Stomach (tissue), 4 donors: ENCODE data around the gene PIK3C2B.

Source experiments
- EP300 ChIP-seq: sonication (generic); formaldehyde crosslinking; IDR thresholded peaks from one replicate; pipeline ENCODE4 v1.6.1; 2017; ENCODE audit warnings: antibody characterized with exemption
- POLR2A ChIP-seq, 4 donors: fragments of 450-650 bp; IDR thresholded peaks; one replicate each; pipeline ENCODE4 v1.6.1; 2016; ENCODE audit warnings: antibody characterized with exemption in 4 of 4, control low read depth in 2 of 4, mild to moderate bottlenecking in 1 of 4, moderate library complexity in 1 of 4
- POLR2AphosphoS5 ChIP-seq, 3 donors: sonication (generic); formaldehyde crosslinking; IDR thresholded peaks; one replicate each; pipeline ENCODE4 v1.6.1; 2016; ENCODE audit warnings: antibody characterized with exemption in 3 of 3
- TF ChIP-seq, protein P1 (sequence below), 7 experiments: fragments of 450-650 bp in 4 of 7; fragments of 200-600 bp in 3 of 7; sonication (generic) in 3 of 7; IDR thresholded peaks; one replicate each; pipeline ENCODE4 v1.5.1; 2016 to 2019; ENCODE audit warnings: antibody characterized with exemption in 7 of 7, control low read depth in 2 of 7, mild to moderate bottlenecking in 1 of 7

DNA sequence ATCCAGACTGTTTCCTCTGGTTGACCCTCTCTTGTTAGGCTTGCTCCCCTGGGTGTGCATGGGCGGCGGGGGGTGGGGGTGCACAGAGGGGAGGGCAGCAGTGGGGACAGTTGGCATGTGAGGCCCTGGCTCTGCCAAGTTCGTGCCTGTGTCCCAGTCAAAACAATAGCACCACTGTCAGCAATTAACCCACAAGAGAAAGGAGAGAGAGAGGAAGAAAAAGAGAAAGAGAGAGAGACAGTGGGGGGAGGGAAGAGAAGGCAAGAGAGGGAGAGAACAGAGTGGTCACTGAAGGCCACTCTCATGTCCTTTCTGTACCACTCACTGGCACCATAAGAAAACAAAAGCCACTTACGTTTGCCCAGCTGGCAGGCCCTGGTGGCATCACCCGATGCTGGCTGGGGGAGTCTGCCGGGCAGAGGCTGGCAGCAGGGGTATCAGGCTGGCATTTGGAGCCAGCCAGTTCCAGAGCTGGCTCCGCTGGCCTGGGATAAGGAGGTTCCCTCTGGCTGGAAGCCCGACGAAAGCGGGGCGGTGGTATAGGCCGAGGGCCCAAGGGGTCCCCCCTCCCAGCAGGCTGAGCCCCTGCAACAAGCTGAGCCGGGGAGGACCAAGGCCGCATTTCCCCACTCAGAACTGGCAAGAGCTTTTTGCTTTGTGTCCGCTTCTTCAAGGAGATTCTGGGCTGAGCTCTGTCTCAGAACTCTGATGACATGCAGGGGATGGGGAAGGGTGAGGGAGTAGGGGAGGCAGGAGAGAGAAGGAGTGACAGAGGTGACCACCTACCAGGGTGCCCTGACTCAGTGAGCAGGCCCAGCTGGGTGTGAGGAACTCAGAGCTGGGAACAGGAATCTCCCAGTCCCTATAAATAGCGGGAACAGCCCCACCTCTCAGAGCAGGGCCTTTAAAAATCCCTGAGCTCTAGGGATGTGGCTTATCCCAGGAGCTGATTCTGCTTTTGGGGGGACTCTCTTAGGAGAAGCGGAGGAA, 27.9 kb downstream of the PIK3C2B start:
- TF ChIP-seq POLR2A (IDR thresholded peaks at IDR 0.05) (no peak), POLR2AphosphoS5 (IDR thresholded peaks at IDR 0.05) (no peak), EP300 (no peak)
- TF ChIP-seq, protein P1, sequence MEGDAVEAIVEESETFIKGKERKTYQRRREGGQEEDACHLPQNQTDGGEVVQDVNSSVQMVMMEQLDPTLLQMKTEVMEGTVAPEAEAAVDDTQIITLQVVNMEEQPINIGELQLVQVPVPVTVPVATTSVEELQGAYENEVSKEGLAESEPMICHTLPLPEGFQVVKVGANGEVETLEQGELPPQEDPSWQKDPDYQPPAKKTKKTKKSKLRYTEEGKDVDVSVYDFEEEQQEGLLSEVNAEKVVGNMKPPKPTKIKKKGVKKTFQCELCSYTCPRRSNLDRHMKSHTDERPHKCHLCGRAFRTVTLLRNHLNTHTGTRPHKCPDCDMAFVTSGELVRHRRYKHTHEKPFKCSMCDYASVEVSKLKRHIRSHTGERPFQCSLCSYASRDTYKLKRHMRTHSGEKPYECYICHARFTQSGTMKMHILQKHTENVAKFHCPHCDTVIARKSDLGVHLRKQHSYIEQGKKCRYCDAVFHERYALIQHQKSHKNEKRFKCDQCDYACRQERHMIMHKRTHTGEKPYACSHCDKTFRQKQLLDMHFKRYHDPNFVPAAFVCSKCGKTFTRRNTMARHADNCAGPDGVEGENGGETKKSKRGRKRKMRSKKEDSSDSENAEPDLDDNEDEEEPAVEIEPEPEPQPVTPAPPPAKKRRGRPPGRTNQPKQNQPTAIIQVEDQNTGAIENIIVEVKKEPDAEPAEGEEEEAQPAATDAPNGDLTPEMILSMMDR (IDR thresholded peaks at IDR 0.05): no peak
